GM12878 (cell line): ENCODE results near the gene SLC2A1. TPM values are rescaled to one million over a fixed set of nuclear protein-coding genes. Genes with fewer than 3 reads are reported as not detected.

Experiments used
- ATAC-seq: fragments of 200-7000 bp; cut with Tn5 transposase; 3 replicates; pipeline ENCODE4 v1.9.1; 2020; ENCODE audit warnings: mild to moderate bottlenecking, moderate library complexity
- BruUV-seq: library from RNA; stranded (reverse); fragments of 400-500 nt; replicated peaks from 2 replicates; lab custom pipeline; 2021; lab: Mats Ljungman, UMichigan
- CTCF ChIA-PET: fragments of 300-600 bp; sonication (Branson Sonifier 250); formaldehyde crosslinking; extraction: SDS; loops from one replicate; lab custom pipeline; 2021; ENCODE audit warnings: inconsistent platforms; lab: Yijun Ruan, JAX
- POLR2A ChIA-PET: fragments of 350-600 bp; formaldehyde crosslinking; extraction: SDS; loops from one replicate; lab custom pipeline; 2021; ENCODE audit warnings: inconsistent platforms; lab: Charles Lee
- RAD21 ChIA-PET: fragments of 300-600 bp; sonication (Branson Sonifier 250); formaldehyde crosslinking; loops from one replicate; lab custom pipeline; 2023; ENCODE audit warnings: antibody characterized with exemption; ENCODE audit not compliant: unreplicated experiment; lab: Charles Lee
- SMC1A ChIA-PET: fragments of 300-600 bp; sonication (Branson Sonifier 250); formaldehyde crosslinking; loops from one replicate; lab custom pipeline; 2023; ENCODE audit not compliant: unreplicated experiment, uncharacterized antibody; lab: Charles Lee
- DNase-seq: peaks from one replicate; pipeline ENCODE4 v3.0.0-alpha.2; 2011; ENCODE audit warnings: low read depth, low spot score
- FAIRE-seq: peaks from 3 replicates; lab custom pipeline; 2011; peaks lifted over from hg19 to GRCh38; lab: Jason Lieb, UNC
- H2AFZ ChIP-seq: 2 replicates; pipeline ENCODE4 v1.6.0; 2011; ENCODE audit warnings: low read depth, low read length, control low read depth; ENCODE audit not compliant: control insufficient read depth
- H3K27ac ChIP-seq: 2 replicates; pipeline ENCODE4 v1.5.1; 2011; ENCODE audit warnings: control low read depth; ENCODE audit not compliant: control insufficient read depth, insufficient read depth
- H3K27me3 ChIP-seq, 2 experiments: replicated peaks in 1 of 2; 2 replicates each; pipeline versions ENCODE4 v1.6.0 to v1.6.1; 2011; ENCODE audit warnings: low read length in 1 of 2; ENCODE audit not compliant: control insufficient read depth in 2 of 2, insufficient read depth in 2 of 2
- H3K36me3 ChIP-seq, 2 experiments: 2 replicates each; pipeline ENCODE4 v1.5.1; 2011; ENCODE audit warnings: low read length in 1 of 2; ENCODE audit not compliant: control insufficient read depth in 2 of 2, insufficient read depth in 2 of 2
- H3K4me1 ChIP-seq: 2 replicates; pipeline ENCODE4 v1.6.1; 2011; ENCODE audit warnings: mild to moderate bottlenecking, low read length, moderate library complexity, mixed read lengths; ENCODE audit not compliant: control insufficient read depth, insufficient read depth
- H3K4me2 ChIP-seq: 2 replicates; pipeline ENCODE4 v1.6.0; 2011; ENCODE audit warnings: control low read depth; ENCODE audit not compliant: control insufficient read depth, insufficient read depth
- H3K4me3 ChIP-seq: fragments of 200-600 bp; sonication (generic); 2 replicates; pipeline ENCODE4 v1.5.1; 2016
- H3K79me2 ChIP-seq: 2 replicates; pipeline ENCODE4 v1.6.0; 2011; ENCODE audit warnings: low read length; ENCODE audit not compliant: control insufficient read depth, insufficient read depth
- H3K9ac ChIP-seq: 2 replicates; pipeline ENCODE4 v1.8.0; 2011; ENCODE audit warnings: low read length, control low read depth, mixed read lengths; ENCODE audit not compliant: control insufficient read depth, insufficient read depth
- H3K9me3 ChIP-seq: replicated peaks from 3 replicates; pipeline ENCODE4 v1.5.1; 2011; ENCODE audit warnings: mild to moderate bottlenecking, low read length; ENCODE audit not compliant: control insufficient read depth, insufficient read depth
- H4K20me1 ChIP-seq: 2 replicates; pipeline ENCODE4 v1.6.0; 2011; ENCODE audit not compliant: control insufficient read depth, insufficient read depth
- BCL3 ChIP-seq: IDR thresholded peaks from 2 replicates; pipeline ENCODE4 v1.6.1; 2011; ENCODE audit warnings: borderline replicate concordance, low read depth, mild to moderate bottlenecking, moderate library complexity, low read length; ENCODE audit not compliant: insufficient read depth, poor library complexity, severe bottlenecking
- BRCA1 ChIP-seq: IDR thresholded peaks from 2 replicates; pipeline ENCODE4 v1.6.1; 2011; ENCODE audit warnings: low read depth, low read length, improper control_type of control experiment
- CUX1 ChIP-seq: IDR thresholded peaks from 2 replicates; pipeline ENCODE4 v1.6.1; 2012; ENCODE audit warnings: improper control_type of control experiment, low read depth, low read length; ENCODE audit not compliant: insufficient replicate concordance
- DPF2 ChIP-seq: fragments of 450-650 bp; IDR thresholded peaks from 2 replicates; pipeline ENCODE4 v1.6.1; 2017; ENCODE audit warnings: mild to moderate bottlenecking
- EED ChIP-seq: sonication (generic); IDR thresholded peaks from 2 replicates; pipeline ENCODE4 v1.6.1; 2016; ENCODE audit warnings: antibody characterized with exemption, low read depth
- EGR1 ChIP-seq, 2 experiments: IDR thresholded peaks; 1 replicate in 1 of 2; 2 replicates in 1 of 2; pipeline ENCODE4 v1.6.1; 2011 to 2012; ENCODE audit warnings: low read depth in 2 of 2, low read length in 2 of 2, borderline replicate concordance in 1 of 2, mild to moderate bottlenecking in 1 of 2, moderate library complexity in 1 of 2
- EZH2 ChIP-seq: IDR thresholded peaks from 2 replicates; pipeline ENCODE4 v1.6.1; 2012; ENCODE audit warnings: low read depth, mild to moderate bottlenecking, control low read depth, inconsistent platforms, low read length, borderline replicate concordance; ENCODE audit not compliant: control insufficient read depth
- FOXK2 ChIP-seq: fragments of 450-650 bp; IDR thresholded peaks from 2 replicates; pipeline ENCODE4 v1.6.1; 2017; ENCODE audit warnings: mild to moderate bottlenecking, moderate library complexity
- NKRF ChIP-seq: fragments of 450-650 bp; conservative IDR thresholded peaks from 2 replicates; pipeline ENCODE4 v1.6.1; 2017; ENCODE audit warnings: mild to moderate bottlenecking, moderate library complexity
- NR2C1 ChIP-seq: fragments of 450-650 bp; IDR thresholded peaks from 2 replicates; pipeline ENCODE4 v1.6.1; 2017; ENCODE audit warnings: antibody characterized with exemption, mild to moderate bottlenecking, moderate library complexity
- POLR2AphosphoS5 ChIP-seq: IDR thresholded peaks from 2 replicates; pipeline ENCODE4 v1.6.1; 2011; ENCODE audit warnings: mild to moderate bottlenecking, low read length, inconsistent platforms
- RUNX3 ChIP-seq: IDR thresholded peaks from 2 replicates; pipeline ENCODE4 v1.6.1; 2012; ENCODE audit warnings: low read length, inconsistent platforms
- SIX5 ChIP-seq: IDR thresholded peaks from 2 replicates; pipeline ENCODE4 v1.6.1; 2011; ENCODE audit warnings: mild to moderate bottlenecking, low read depth, low read length, moderate library complexity; ENCODE audit not compliant: severe bottlenecking
- SREBF2 ChIP-seq: IDR thresholded peaks from 2 replicates; pipeline ENCODE4 v1.6.1; 2012; ENCODE audit warnings: mild to moderate bottlenecking, low read length
- USF2 ChIP-seq: IDR thresholded peaks from 2 replicates; pipeline ENCODE4 v1.6.1; 2011; ENCODE audit warnings: low read depth, low read length, improper control_type of control experiment, borderline replicate concordance
- WGBS: methylation state at CpG from one replicate; pipeline ENCODE4 v1.1.6; 2016; ENCODE audit warnings: low lambda C conversion rate; ENCODE audit not compliant: insufficient replicate concordance, insufficient coverage; ENCODE audit errors: missing lambda C conversion rate; 5-methylcytosine and 5-hydroxymethylcytosine counted together
- in situ Hi-C: fragments of 300-500 bp; cut with MboI; formaldehyde crosslinking; loops from 9 replicates; pipeline ENCODE4 v1.14.3; 2018; ENCODE audit warnings: mixed read lengths
- intact Hi-C: fragments of 100-400 bp; cut with micrococcal nuclease; formaldehyde crosslinking; loops from one replicate; pipeline ENCODE4 v1.14.2; 2022; ENCODE audit not compliant: unreplicated experiment
- polyA plus RNA-seq, 11 experiments: library from polyadenylated mRNA; depleted of rRNA in 4 of 11; unstranded in 6 of 11; stranded (reverse) in 5 of 11; fragments of >200 nt; fragmentation: Nextera tagmentation in 4 of 11; fragmentation: Illumina TruSeq in 1 of 11; extraction: Ambion mirVana in 4 of 11; extraction: Trizol in 1 of 11; gene quantifications; 1 replicate in 1 of 11; 2 replicates in 10 of 11; pipeline versions ENCODE4 v1.2.1 to v1.2.3, GENCODE V29; 2011 to 2016; ENCODE audit warnings: inconsistent platforms in 2 of 11, missing spikeins in 2 of 11, low read depth in 1 of 11
- total RNA-seq, 4 experiments: library from RNA; depleted of rRNA in 3 of 4; stranded (reverse); fragments of >200 nt in 3 of 4; fragmentation: Illumina TruSeq in 1 of 4; extraction: Trizol in 1 of 4; gene quantifications; 2 replicates each; pipeline versions ENCODE4 v1.2.1 to v1.2.3, GENCODE V29; 2013 to 2021

SLC2A1 gene
- total and polyA plus RNA-seq, 10 of the 15 experiments (the other 5 are each of a cell fraction or from before 2014, with no cell fraction given), result 5.7 to 66.0 (median 44.2) TPM

GRCh38 chr1:42979036-42979430 is 20.4 kb upstream of the SLC2A1 start:
- no peaks in the 10 kb centered on the region for H3K4me1 ChIP-seq
- ChIA-PET POLR2A (no interaction called here), CTCF (no interaction called here), SMC1A (interaction anchor here (1.3 kb wide), 1 partner anchor 66 kb away, joined by 4 read pairs; no protein-coding TSS in a partner anchor), RAD21 (no interaction called here)
- H3K27me3 ChIP-seq, result no peaks in the 10 kb centered on the region; a peak in 2 of 4 replicates
- no TSS peak for BruUV-seq
- no peaks in the 10 kb centered on the region for H4K20me1 ChIP-seq
- H2AFZ ChIP-seq, result no peak overlapping the region
- no peak for ATAC-seq
- H3K79me2 ChIP-seq, result no peaks in the 10 kb centered on the region
- no peak overlapping the region for H3K9ac ChIP-seq
- no peak overlapping the region for H3K4me3 ChIP-seq
- H3K27ac ChIP-seq, result no peak overlapping the region
- no peaks in the 10 kb centered on the region for H3K9me3 ChIP-seq
- no peak overlapping the region for H3K4me2 ChIP-seq
- TF ChIP-seq SREBF2 (no peak), RUNX3 (no peak), BCL3 (no peak), USF2 (no peak), EED (no peak), BRCA1 (no peak), FOXK2 (no peak), NR2C1 (no peak), NKRF (no peak), EGR1 (IDR thresholded peaks at IDR 0.05; ENCODE audit: borderline replicate concordance in 1 of 2, low read depth in 2 of 2, low read length in 2 of 2) (no peak), DPF2 (no peak), POLR2AphosphoS5 (no peak), EZH2 (no peak), CUX1 (no peak), SIX5 (no peak)
- intact Hi-C loops (no loop called here), in situ Hi-C loops (no loop called here)
- no peaks in the 10 kb centered on the region for H3K36me3 ChIP-seq
- WGBS, result 50% methylated on average over 2 of the region's 2 CpGs
- DNase-seq, result no peak
- FAIRE-seq, result no peak
